ENCODE data around the gene LMF1. TPM values are rescaled to one million over a fixed set of nuclear protein-coding genes. Genes with fewer than 3 reads are reported as not detected.
A peak's percentile ranks its signal among the peaks of the same experiment; 100 is the strongest.

LMF1 gene
- 8.5 TPM for polyA plus RNA-seq (2012; ENCODE audit: insufficient read length, low read depth)

GRCh38 chr16:970766-971581 lies at the start of gene LMF1:
TSS of gene LMF1 (minus strand) at chr16:970984. CDS start at chr16:970980, 4 bp downstream.
- no peak for TF ChIP-seq REST (IDR thresholded peaks at IDR 0.05; ENCODE audit: insufficient read depth in 1 of 2, low read depth in 2 of 2, low read length in 2 of 2)
- peak; percentile 84 for TF ChIP-seq POLR2AphosphoS5 (IDR thresholded peaks at IDR 0.05; ENCODE audit: low read depth, low read length)
- TF ChIP-seq TAF1 (IDR thresholded peaks at IDR 0.05; ENCODE audit: borderline replicate concordance, insufficient read depth, low read length), result peak; percentile 86

- no peak for TF ChIP-seq TAF1 (IDR thresholded peaks at IDR 0.05; ENCODE audit: borderline replicate concordance, insufficient read depth, low read length)
- no peak for TF ChIP-seq REST (IDR thresholded peaks at IDR 0.05; ENCODE audit: insufficient read depth in 1 of 2, low read depth in 2 of 2, low read length in 2 of 2)
- no peak for TF ChIP-seq SIN3A (IDR thresholded peaks at IDR 0.05; ENCODE audit: borderline replicate concordance, insufficient read depth, low read length)
- TF ChIP-seq FOXP2 (optimal IDR thresholded peaks at IDR 0.05; ENCODE audit: borderline replicate concordance, extremely low read depth, extremely low read length, insufficient read depth), result no peak
- no peak for TF ChIP-seq POLR2AphosphoS5 (IDR thresholded peaks at IDR 0.05; ENCODE audit: low read depth, low read length)
These were observed 49.3 kb upstream of the LMF1 start for GRCh38 chr16:1020091-1020399.

- TF ChIP-seq FOXP2 (optimal IDR thresholded peaks at IDR 0.05; ENCODE audit: borderline replicate concordance, extremely low read depth, extremely low read length, insufficient read depth), result no peak
- 0 out of 4 replicates have a peak, but pooled peaks of 1 of the 2 experiments have one; percentile 15 for TF ChIP-seq REST (IDR thresholded peaks at IDR 0.05; ENCODE audit: insufficient read depth in 1 of 2, low read depth in 2 of 2, low read length in 2 of 2)
These were observed 48.7 kb upstream of the LMF1 start for GRCh38 chr16:1019231-1020090.

- TF ChIP-seq SIN3A (IDR thresholded peaks at IDR 0.05; ENCODE audit: borderline replicate concordance, insufficient read depth, low read length), result no peak
- no peak for TF ChIP-seq POLR2AphosphoS5 (IDR thresholded peaks at IDR 0.05; ENCODE audit: low read depth, low read length)
- TF ChIP-seq TAF1 (IDR thresholded peaks at IDR 0.05; ENCODE audit: borderline replicate concordance, insufficient read depth, low read length), result no peak
- no peak for TF ChIP-seq REST (IDR thresholded peaks at IDR 0.05; ENCODE audit: insufficient read depth in 1 of 2, low read depth in 2 of 2, low read length in 2 of 2)
- TF ChIP-seq FOXP2 (optimal IDR thresholded peaks at IDR 0.05; ENCODE audit: borderline replicate concordance, extremely low read depth, extremely low read length, insufficient read depth), result no peak
These were observed 47.8 kb upstream of the LMF1 start for GRCh38 chr16:1018447-1019198.

Measured in PFSK-1 (cell line).